Measurements from ENCODE around the gene NACC2. TPM values are rescaled to one million over a fixed set of nuclear protein-coding genes. Genes with fewer than 3 reads are reported as not detected.

NACC2 gene
- total and polyA plus RNA-seq, 4 donors, result 4.8 to 17.8 (median 8.8) TPM

DNA sequence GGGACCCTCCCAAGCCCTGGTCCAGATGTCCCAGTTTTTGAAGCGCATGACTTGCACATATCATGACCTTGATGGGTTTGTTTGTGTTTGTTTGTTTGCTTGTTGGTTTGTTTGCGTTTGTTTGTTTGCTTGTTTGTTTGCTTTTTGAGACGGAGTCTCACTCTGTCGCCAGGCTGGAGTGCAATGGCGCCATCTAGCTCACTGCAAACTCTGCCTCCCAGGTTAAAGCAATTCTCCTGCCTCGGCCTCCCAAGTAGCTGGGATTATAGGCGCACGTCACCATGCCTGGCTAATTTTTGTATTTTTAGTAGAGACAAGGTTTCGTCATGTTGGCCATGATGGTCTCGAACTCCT lies 120.9 kb downstream of the NACC2 start:
- no peaks in the 10 kb centered on the region for H3K36me3 ChIP-seq (ENCODE audit: control insufficient read depth in 4 of 4, insufficient read depth in 3 of 4, low read depth in 1 of 4, low read length in 3 of 4)
- TF ChIP-seq NR2F2 (IDR thresholded peaks at IDR 0.05), result no peak
- no peak for TF ChIP-seq HNF4G (IDR thresholded peaks at IDR 0.05)
- TF ChIP-seq HNF4A (conservative IDR thresholded peaks at IDR 0.05), result no peak
- TF ChIP-seq, protein P1, sequence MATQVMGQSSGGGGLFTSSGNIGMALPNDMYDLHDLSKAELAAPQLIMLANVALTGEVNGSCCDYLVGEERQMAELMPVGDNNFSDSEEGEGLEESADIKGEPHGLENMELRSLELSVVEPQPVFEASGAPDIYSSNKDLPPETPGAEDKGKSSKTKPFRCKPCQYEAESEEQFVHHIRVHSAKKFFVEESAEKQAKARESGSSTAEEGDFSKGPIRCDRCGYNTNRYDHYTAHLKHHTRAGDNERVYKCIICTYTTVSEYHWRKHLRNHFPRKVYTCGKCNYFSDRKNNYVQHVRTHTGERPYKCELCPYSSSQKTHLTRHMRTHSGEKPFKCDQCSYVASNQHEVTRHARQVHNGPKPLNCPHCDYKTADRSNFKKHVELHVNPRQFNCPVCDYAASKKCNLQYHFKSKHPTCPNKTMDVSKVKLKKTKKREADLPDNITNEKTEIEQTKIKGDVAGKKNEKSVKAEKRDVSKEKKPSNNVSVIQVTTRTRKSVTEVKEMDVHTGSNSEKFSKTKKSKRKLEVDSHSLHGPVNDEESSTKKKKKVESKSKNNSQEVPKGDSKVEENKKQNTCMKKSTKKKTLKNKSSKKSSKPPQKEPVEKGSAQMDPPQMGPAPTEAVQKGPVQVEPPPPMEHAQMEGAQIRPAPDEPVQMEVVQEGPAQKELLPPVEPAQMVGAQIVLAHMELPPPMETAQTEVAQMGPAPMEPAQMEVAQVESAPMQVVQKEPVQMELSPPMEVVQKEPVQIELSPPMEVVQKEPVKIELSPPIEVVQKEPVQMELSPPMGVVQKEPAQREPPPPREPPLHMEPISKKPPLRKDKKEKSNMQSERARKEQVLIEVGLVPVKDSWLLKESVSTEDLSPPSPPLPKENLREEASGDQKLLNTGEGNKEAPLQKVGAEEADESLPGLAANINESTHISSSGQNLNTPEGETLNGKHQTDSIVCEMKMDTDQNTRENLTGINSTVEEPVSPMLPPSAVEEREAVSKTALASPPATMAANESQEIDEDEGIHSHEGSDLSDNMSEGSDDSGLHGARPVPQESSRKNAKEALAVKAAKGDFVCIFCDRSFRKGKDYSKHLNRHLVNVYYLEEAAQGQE (IDR thresholded peaks at IDR 0.05), result no peak
- TF ChIP-seq GABPA (IDR thresholded peaks at IDR 0.05 in 1 of 2, conservative IDR thresholded peaks at IDR 0.05 in 1 of 2), result no peak
- TF ChIP-seq, protein P2, sequence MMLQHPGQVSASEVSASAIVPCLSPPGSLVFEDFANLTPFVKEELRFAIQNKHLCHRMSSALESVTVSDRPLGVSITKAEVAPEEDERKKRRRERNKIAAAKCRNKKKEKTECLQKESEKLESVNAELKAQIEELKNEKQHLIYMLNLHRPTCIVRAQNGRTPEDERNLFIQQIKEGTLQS (IDR thresholded peaks at IDR 0.05), result no peak
- no peak for TF ChIP-seq EGR1 (IDR thresholded peaks at IDR 0.05; ENCODE audit: low read depth in 2 of 2)
- TF ChIP-seq, protein P3, sequence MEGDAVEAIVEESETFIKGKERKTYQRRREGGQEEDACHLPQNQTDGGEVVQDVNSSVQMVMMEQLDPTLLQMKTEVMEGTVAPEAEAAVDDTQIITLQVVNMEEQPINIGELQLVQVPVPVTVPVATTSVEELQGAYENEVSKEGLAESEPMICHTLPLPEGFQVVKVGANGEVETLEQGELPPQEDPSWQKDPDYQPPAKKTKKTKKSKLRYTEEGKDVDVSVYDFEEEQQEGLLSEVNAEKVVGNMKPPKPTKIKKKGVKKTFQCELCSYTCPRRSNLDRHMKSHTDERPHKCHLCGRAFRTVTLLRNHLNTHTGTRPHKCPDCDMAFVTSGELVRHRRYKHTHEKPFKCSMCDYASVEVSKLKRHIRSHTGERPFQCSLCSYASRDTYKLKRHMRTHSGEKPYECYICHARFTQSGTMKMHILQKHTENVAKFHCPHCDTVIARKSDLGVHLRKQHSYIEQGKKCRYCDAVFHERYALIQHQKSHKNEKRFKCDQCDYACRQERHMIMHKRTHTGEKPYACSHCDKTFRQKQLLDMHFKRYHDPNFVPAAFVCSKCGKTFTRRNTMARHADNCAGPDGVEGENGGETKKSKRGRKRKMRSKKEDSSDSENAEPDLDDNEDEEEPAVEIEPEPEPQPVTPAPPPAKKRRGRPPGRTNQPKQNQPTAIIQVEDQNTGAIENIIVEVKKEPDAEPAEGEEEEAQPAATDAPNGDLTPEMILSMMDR (IDR thresholded peaks at IDR 0.05; ENCODE audit: low read depth, low read length, missing input control), result no peak
- TF ChIP-seq TAF1 (conservative IDR thresholded peaks at IDR 0.05), result no peak
- TF ChIP-seq, protein P4, sequence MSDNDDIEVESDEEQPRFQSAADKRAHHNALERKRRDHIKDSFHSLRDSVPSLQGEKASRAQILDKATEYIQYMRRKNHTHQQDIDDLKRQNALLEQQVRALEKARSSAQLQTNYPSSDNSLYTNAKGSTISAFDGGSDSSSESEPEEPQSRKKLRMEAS (IDR thresholded peaks at IDR 0.05), result no peak
- no peak for TF ChIP-seq FOXA2 (IDR thresholded peaks at IDR 0.05)
- TF ChIP-seq RXRA (IDR thresholded peaks at IDR 0.05), result no peak
- TF ChIP-seq, protein P5, sequence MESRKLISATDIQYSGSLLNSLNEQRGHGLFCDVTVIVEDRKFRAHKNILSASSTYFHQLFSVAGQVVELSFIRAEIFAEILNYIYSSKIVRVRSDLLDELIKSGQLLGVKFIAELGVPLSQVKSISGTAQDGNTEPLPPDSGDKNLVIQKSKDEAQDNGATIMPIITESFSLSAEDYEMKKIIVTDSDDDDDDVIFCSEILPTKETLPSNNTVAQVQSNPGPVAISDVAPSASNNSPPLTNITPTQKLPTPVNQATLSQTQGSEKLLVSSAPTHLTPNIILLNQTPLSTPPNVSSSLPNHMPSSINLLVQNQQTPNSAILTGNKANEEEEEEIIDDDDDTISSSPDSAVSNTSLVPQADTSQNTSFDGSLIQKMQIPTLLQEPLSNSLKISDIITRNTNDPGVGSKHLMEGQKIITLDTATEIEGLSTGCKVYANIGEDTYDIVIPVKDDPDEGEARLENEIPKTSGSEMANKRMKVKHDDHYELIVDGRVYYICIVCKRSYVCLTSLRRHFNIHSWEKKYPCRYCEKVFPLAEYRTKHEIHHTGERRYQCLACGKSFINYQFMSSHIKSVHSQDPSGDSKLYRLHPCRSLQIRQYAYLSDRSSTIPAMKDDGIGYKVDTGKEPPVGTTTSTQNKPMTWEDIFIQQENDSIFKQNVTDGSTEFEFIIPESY (IDR thresholded peaks at IDR 0.05), result no peak
- no peak for TF ChIP-seq RAD21 (IDR thresholded peaks at IDR 0.05)
- no peak for TF ChIP-seq SP1 (IDR thresholded peaks at IDR 0.05)
- TF ChIP-seq FOXA1 (IDR thresholded peaks at IDR 0.05), result no peak
- no peak overlapping the region for H3K27ac ChIP-seq (ENCODE audit: low read depth in 1 of 2, low read length in 2 of 2)
- H3K4me1 ChIP-seq (ENCODE audit: control insufficient read depth in 4 of 4, insufficient read depth in 4 of 4, low read length in 3 of 4), result no peaks in the 10 kb centered on the region
- WGBS, result 54% methylated on average over 10 of the region's 10 CpGs
- no peaks in the 10 kb centered on the region for H3K9me3 ChIP-seq (ENCODE audit: control insufficient read depth in 4 of 4, low read length in 3 of 4)
- H3K9ac ChIP-seq (ENCODE audit: low read depth in 1 of 2, low read length in 2 of 2), result no peak overlapping the region
- no peak overlapping the region for H3K4me3 ChIP-seq (ENCODE audit: low read depth in 1 of 3, low read length in 3 of 3)
- no peak for DNase-seq (ENCODE audit: low spot score)
- H3K27me3 ChIP-seq (ENCODE audit: control insufficient read depth in 4 of 4, insufficient read depth in 4 of 4, low read length in 3 of 4), result no peaks in the 10 kb centered on the region

All from liver (tissue), 9 donors.